BJ (cell line): ENCODE measurements around the gene LCORL. TPM values are rescaled to one million over a fixed set of nuclear protein-coding genes. Genes with fewer than 3 reads are reported as not detected.
A peak's percentile ranks its signal among the peaks of the same experiment; 100 is the strongest.

Source experiments
- CTCF ChIA-PET: fragments of 350-600 bp; formaldehyde crosslinking; extraction: SDS; loops from one replicate; lab custom pipeline; 2021; ENCODE audit warnings: antibody characterized with exemption, inconsistent platforms; lab: Yijun Ruan, JAX
- POLR2A ChIA-PET: fragments of 300-600 bp; sonication (Branson Sonifier 250); formaldehyde crosslinking; extraction: SDS; loops from one replicate; lab custom pipeline; 2021; ENCODE audit warnings: antibody characterized with exemption; lab: Charles Lee
- DNase-seq: peaks from one replicate; pipeline ENCODE4 v3.0.0-alpha.2; 2011; ENCODE audit warnings: low read depth
- H3K27me3 ChIP-seq: 2 replicates; pipeline ENCODE4 v1.6.0; 2011; ENCODE audit warnings: low read length; ENCODE audit not compliant: control insufficient read depth, insufficient read depth
- H3K36me3 ChIP-seq: 2 replicates; pipeline ENCODE4 v1.5.1; 2011; ENCODE audit warnings: low read length; ENCODE audit not compliant: control insufficient read depth, insufficient read depth
- H3K4me3 ChIP-seq: 2 replicates; pipeline ENCODE4 v1.5.1; 2011; ENCODE audit warnings: low read depth, mild to moderate bottlenecking, control low read depth, low read length
- CTCF ChIP-seq: IDR thresholded peaks from 2 replicates; pipeline ENCODE4 v1.5.1; 2011; ENCODE audit warnings: low read depth, mild to moderate bottlenecking, control low read depth, inconsistent platforms, low read length, moderate library complexity; ENCODE audit not compliant: insufficient read depth
- polyA plus RNA-seq: library from polyadenylated mRNA; depleted of rRNA; stranded (reverse); fragments of >200 nt; gene quantifications from 2 replicates; pipeline ENCODE4 v1.2.3, GENCODE V29; 2011

Gene LCORL
- polyA plus RNA-seq, 1 experiment, result 2.0 TPM

- no peak for DNase-seq
- H3K4me3 ChIP-seq, result no peak overlapping the region
- H3K36me3 ChIP-seq, result no peaks in the 10 kb centered on the region
- no peak for TF ChIP-seq CTCF
- CTCF ChIA-PET, result interaction anchor here (0.9 kb wide), 1 partner anchor 216 kb away, joined by 3 read pairs; no protein-coding TSS in a partner anchor
- H3K27me3 ChIP-seq, result peaks cover 5% of the 10 kb centered on the region; the same call in 1 of the 2 replicates
- POLR2A ChIA-PET, result no interaction called here
Measured at GRCh38 chr4:18033111-18034085, 11.8 kb upstream of the LCORL start.

GRCh38 chr4:18025288-18025687 lies 3.7 kb upstream of the LCORL start:
- peaks cover 9% of the 10 kb centered on the region for H3K27me3 ChIP-seq
- POLR2A ChIA-PET, result no interaction called here
- CTCF ChIA-PET, result no interaction called here
- no peak overlapping the region for H3K4me3 ChIP-seq
- no peak for TF ChIP-seq CTCF
- H3K36me3 ChIP-seq, result no peaks in the 10 kb centered on the region
- DNase-seq, result no peak

- peaks cover 6% of the 10 kb centered on the region for H3K27me3 ChIP-seq
- DNase-seq, result no peak
- no peaks in the 10 kb centered on the region for H3K36me3 ChIP-seq
- no peak for TF ChIP-seq CTCF
- H3K4me3 ChIP-seq, result peak overlapping the region; percentile 93
- CTCF ChIA-PET, result interaction anchor here (1.3 kb wide), 1 partner anchor 206 kb away, joined by 5 read pairs; no protein-coding TSS in a partner anchor
- POLR2A ChIA-PET, result no interaction called here
Measured at GRCh38 chr4:18022572-18023050, 1.1 kb upstream of the LCORL start.

- peaks cover 6% of the 10 kb centered on the region for H3K27me3 ChIP-seq
- POLR2A ChIA-PET, result no interaction called here
- H3K4me3 ChIP-seq, result peak overlapping the region; percentile 93
- no peaks in the 10 kb centered on the region for H3K36me3 ChIP-seq
- CTCF ChIA-PET, result interaction anchor here (1.3 kb wide), 1 partner anchor 205 kb away, joined by 5 read pairs; no protein-coding TSS in a partner anchor
- no peak for DNase-seq
- no peak for TF ChIP-seq CTCF
Measured at GRCh38 chr4:18021470-18021719, 160 bp downstream of the LCORL start.

- peak overlapping the region; percentile 93 for H3K4me3 ChIP-seq
Measured at GRCh38 chr4:18020671-18021469, 685 bp downstream of the LCORL start.

More at GRCh38 chr4:18020671-18021469, 685 bp downstream of the LCORL start:
- TF ChIP-seq CTCF, result 0 out of 2 replicates have a peak, but pooled peaks have one; percentile 1
- CTCF ChIA-PET, result interaction anchor here (0.9 to 1.3 kb wide), 2 partner anchors 22 to 204 kb away, joined by 3 to 5 read pairs; no protein-coding TSS in a partner anchor
- POLR2A ChIA-PET, result no interaction called here
- H3K36me3 ChIP-seq, result no peaks in the 10 kb centered on the region
- peak; percentile 33 for DNase-seq
- peaks cover 6% of the 10 kb centered on the region for H3K27me3 ChIP-seq
